Stomach smooth muscle (tissue), 2 donors: ENCODE measurements around the gene GPRC5C.
"Not testable (repeated sequence)": the region's sequence is repeated elsewhere in the genome, so short reads cannot be mapped to it uniquely, and the experiment has no call there.

Source experiments
- H3K27ac ChIP-seq: one replicate; pipeline ENCODE4 v1.7.0; 2013; ENCODE audit warnings: mild to moderate bottlenecking, low read length, inconsistent platforms
- H3K27me3 ChIP-seq, 2 donors: one replicate each; pipeline ENCODE4 v1.7.0; 2013; ENCODE audit warnings: low read length in 2 of 2; ENCODE audit not compliant: insufficient read depth in 2 of 2, control insufficient read depth in 1 of 2
- H3K36me3 ChIP-seq, 2 donors: one replicate each; pipeline ENCODE4 v1.7.0; 2013; ENCODE audit warnings: low read length in 2 of 2; ENCODE audit not compliant: control insufficient read depth in 2 of 2, insufficient read depth in 2 of 2
- H3K4me1 ChIP-seq: one replicate; pipeline ENCODE4 v1.7.0; 2013; ENCODE audit warnings: low read length; ENCODE audit not compliant: control insufficient read depth, insufficient read depth
- H3K4me3 ChIP-seq, 2 donors: one replicate each; pipeline ENCODE4 v1.7.0; 2013; ENCODE audit warnings: low read length in 2 of 2
- H3K9ac ChIP-seq, 2 donors: one replicate each; pipeline ENCODE4 v1.7.0; 2013; ENCODE audit warnings: low read length in 2 of 2, mild to moderate bottlenecking in 1 of 2
- H3K9me3 ChIP-seq, 2 donors: one replicate each; pipeline ENCODE4 v1.7.0; 2013; ENCODE audit warnings: low read length in 2 of 2; ENCODE audit not compliant: control insufficient read depth in 2 of 2
- donor health status: healthy.
- donor health status: Pancreatic carcinoma.

GPRC5C gene

DNA sequence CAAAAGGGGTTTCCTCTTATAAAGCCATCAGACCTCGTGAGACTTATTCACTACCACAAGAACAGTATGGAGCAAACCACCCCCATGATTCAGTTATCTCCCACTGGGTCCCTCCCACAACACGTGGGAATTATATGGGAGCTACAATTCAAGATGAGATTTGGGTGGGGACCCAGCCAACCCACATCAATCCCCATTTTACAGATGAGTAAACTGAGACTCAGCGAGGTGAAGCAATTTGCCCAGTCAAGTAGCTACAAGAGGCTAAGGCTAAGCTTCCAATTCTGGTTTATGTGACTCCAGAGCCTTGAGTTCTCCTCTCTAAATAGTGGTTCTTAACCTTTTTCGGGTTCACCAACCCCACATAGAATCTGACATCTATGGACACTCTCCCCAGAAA lies 43.3 kb downstream of the GPRC5C start:
- H3K36me3 ChIP-seq = no peaks in the 10 kb centered on the region
- no peak overlapping the region for H3K9ac ChIP-seq
- H3K4me3 ChIP-seq = no peak overlapping the region
- peaks cover 5 to 24% of the 10 kb centered on the region in 2 donors for H3K9me3 ChIP-seq
- no peaks in the 10 kb centered on the region for H3K4me1 ChIP-seq
- H3K27me3 ChIP-seq = peaks cover 7 to 28% of the 10 kb centered on the region in 2 donors
- no peak overlapping the region for H3K27ac ChIP-seq

DNA sequence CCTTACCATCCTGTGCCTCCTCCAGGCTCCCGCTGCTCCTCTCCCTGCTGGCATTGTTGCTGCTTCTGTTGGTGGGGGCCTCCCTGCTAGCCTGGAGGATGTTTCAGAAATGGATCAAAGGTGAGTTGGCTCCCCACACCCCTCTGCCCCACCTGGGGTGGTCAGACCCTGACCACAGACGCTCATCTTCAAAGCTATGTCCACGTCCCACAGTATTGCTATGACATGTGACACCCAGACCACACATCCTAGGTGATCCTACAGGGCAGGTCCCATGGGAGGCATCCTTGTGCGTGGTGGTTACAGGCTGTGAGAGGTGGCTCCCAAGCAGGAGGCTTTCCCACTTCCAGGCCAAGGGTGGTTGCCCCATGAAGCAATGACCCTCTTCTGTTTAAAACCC lies 45.5 kb downstream of the GPRC5C start:
- no peaks in the 10 kb centered on the region for H3K36me3 ChIP-seq
- H3K9me3 ChIP-seq = peaks cover 5 to 24% of the 10 kb centered on the region in 2 donors
- H3K27ac ChIP-seq = no peak overlapping the region
- H3K4me3 ChIP-seq = no peak overlapping the region
- H3K27me3 ChIP-seq = peaks cover 7 to 25% of the 10 kb centered on the region in 2 donors
- H3K9ac ChIP-seq = no peak overlapping the region
- H3K4me1 ChIP-seq = no peaks in the 10 kb centered on the region

GRCh38 chr17:74478420-74479100 lies 46.7 kb downstream of the GPRC5C start:
- no peaks in the 10 kb centered on the region for H3K4me1 ChIP-seq
- H3K27me3 ChIP-seq = peaks cover 7 to 27% of the 10 kb centered on the region in 2 donors
- H3K27ac ChIP-seq = no peak overlapping the region
- H3K9me3 ChIP-seq = peaks cover 5 to 24% of the 10 kb centered on the region in 2 donors
- no peak overlapping the region for H3K4me3 ChIP-seq
- no peak overlapping the region for H3K9ac ChIP-seq
- H3K36me3 ChIP-seq = no peaks in the 10 kb centered on the region

GRCh38 chr17:74480290-74480689 lies 48.4 kb downstream of the GPRC5C start:
- Histone ChIP-seq H3K27me3 (peaks cover under 1 to 20% of the 10 kb centered on the region in 2 donors), H3K36me3 (no peaks in the 10 kb centered on the region), H3K4me1 (no peaks in the 10 kb centered on the region)

DNA sequence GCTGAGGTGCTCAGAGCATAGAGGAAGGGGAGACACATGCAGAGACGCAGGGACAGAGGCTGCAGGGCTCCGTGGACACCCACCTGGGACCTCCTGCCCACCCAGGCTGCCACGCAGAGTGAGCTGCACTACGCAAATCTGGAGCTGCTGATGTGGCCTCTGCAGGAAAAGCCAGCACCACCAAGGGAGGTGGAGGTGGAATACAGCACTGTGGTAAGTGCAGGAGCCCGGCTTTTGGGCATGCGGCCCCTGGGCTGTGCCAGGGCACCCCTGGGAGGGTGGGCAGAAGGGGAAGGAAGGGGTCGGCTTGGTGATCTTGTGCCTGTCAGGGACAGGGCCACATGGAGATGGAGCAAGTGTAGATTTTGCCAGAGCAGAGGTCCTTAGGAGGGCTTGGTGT lies 49.7 kb downstream of the GPRC5C start:
- H3K27me3 ChIP-seq = peaks cover 0 to 16% of the 10 kb centered on the region in 2 donors
- H3K9ac ChIP-seq = no peak overlapping the region
- no peaks in the 10 kb centered on the region for H3K4me1 ChIP-seq
- H3K9me3 ChIP-seq = peaks cover 0 to 2% of the 10 kb centered on the region in 2 donors
- no peak overlapping the region for H3K4me3 ChIP-seq
- H3K27ac ChIP-seq = no peak overlapping the region
- H3K36me3 ChIP-seq = no peaks in the 10 kb centered on the region

More at GRCh38 chr17:74480290-74480689, 48.4 kb downstream of the GPRC5C start:
- Histone ChIP-seq H3K27ac (no peak overlapping the region), H3K9me3 (peaks cover 3 to 15% of the 10 kb centered on the region in 2 donors), H3K4me3 (no peak overlapping the region), H3K9ac (no peak overlapping the region)

DNA sequence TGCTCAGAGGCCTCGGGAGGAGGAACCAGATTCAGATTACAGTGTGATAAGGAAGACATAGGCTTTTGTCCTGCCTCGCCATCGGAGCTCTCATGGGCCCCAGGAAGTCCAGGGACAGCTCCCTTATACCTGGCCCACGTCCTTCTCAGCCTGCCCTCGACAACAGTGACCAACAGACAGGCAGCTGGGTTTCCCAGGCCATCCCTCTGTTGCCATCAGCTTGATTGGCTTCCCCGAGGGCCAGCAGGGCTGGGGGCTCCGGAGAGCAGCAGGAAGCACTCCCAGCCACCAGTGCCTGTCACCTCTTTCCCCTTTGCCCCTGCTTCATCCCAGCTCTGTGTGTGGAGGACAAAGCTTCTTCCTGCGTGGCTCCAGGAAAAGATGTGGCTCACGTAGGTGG lies 52.2 kb downstream of the GPRC5C start:
- no peaks in the 10 kb centered on the region for H3K36me3 ChIP-seq
- H3K27ac ChIP-seq = no peak overlapping the region
- H3K4me1 ChIP-seq = no peaks in the 10 kb centered on the region
- H3K9ac ChIP-seq = no peak overlapping the region
- no peaks in the 10 kb centered on the region for H3K9me3 ChIP-seq
- no peak overlapping the region for H3K4me3 ChIP-seq
- H3K27me3 ChIP-seq = peaks cover 0 to 8% of the 10 kb centered on the region in 2 donors

- Histone ChIP-seq H3K4me3 (no peak overlapping the region), H3K4me1 (no peaks in the 10 kb centered on the region), H3K9ac (no peak overlapping the region), H3K9me3 (no peaks in the 10 kb centered on the region), H3K27me3 (peaks cover 0 to 5% of the 10 kb centered on the region in 2 donors), H3K27ac (no peak overlapping the region), H3K36me3 (no peaks in the 10 kb centered on the region)
Observed at GRCh38 chr17:74485022-74485743, 53.3 kb downstream of the GPRC5C start.

DNA sequence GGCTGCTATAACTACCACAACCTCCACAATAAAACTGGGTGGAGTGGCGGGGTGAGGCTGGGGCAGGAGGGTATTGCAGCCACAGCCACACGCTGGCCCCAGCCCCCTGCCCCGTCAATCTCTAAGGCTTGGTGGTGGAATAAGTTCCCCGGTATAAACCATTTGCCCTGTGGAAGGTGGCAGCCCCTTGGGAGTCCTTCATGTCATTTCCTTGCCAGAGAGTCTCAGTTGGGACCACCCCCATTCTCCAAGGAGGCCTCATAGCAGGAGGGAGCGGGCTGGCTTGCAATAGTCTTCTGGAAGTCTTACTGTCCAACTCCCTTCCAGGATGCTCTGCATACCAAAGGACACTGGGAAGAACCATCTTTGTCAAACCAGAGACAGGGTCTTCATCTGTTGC lies 54.0 kb downstream of the GPRC5C start:
- H3K27me3 ChIP-seq = peaks cover 0 to 5% of the 10 kb centered on the region in 2 donors
- no peaks in the 10 kb centered on the region for H3K36me3 ChIP-seq
- no peak overlapping the region for H3K9ac ChIP-seq
- no peaks in the 10 kb centered on the region for H3K4me1 ChIP-seq
- no peak overlapping the region for H3K27ac ChIP-seq
- no peaks in the 10 kb centered on the region for H3K9me3 ChIP-seq
- no peak overlapping the region for H3K4me3 ChIP-seq

DNA sequence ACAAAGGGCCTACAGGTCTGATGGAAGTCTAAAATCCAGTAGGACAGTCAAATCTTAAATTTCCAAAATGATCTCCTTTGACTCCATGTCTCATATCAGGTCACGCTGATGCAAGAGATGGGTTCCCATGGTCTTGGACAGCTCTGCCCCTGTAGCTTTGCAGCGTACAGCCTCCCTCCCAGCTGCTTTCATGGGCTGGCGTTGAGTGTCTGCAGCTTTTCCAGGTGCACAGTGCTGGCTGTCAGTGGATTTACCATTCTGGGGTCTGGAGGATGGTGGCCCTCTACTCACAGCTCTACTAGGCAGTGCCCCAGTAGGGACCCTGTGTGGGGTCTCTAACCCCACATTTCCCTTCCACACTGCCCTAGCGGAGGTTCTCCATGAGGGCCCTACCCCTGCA lies 56.4 kb downstream of the GPRC5C start:
- not testable (repeated sequence) for H3K27ac ChIP-seq, H3K4me1 ChIP-seq, H3K36me3 ChIP-seq

GRCh38 chr17:74490716-74491115 lies 58.8 kb downstream of the GPRC5C start:
- H3K27me3 ChIP-seq = no peaks in the 10 kb centered on the region
- no peaks in the 10 kb centered on the region for H3K36me3 ChIP-seq
- no peak overlapping the region for H3K4me3 ChIP-seq
- no peaks in the 10 kb centered on the region for H3K4me1 ChIP-seq
- H3K9me3 ChIP-seq = no peaks in the 10 kb centered on the region
- H3K9ac ChIP-seq = no peak overlapping the region
- H3K27ac ChIP-seq = no peak overlapping the region

More for the DNA sequence above, 56.4 kb downstream of the GPRC5C start:
- not testable (repeated sequence) for H3K9ac ChIP-seq, H3K27me3 ChIP-seq, H3K4me3 ChIP-seq, H3K9me3 ChIP-seq

GRCh38 chr17:74491626-74492025 lies 59.7 kb downstream of the GPRC5C start:
- no peaks in the 10 kb centered on the region for H3K4me1 ChIP-seq
- no peak overlapping the region for H3K4me3 ChIP-seq
- no peaks in the 10 kb centered on the region for H3K36me3 ChIP-seq
- H3K9me3 ChIP-seq = no peaks in the 10 kb centered on the region
- H3K27ac ChIP-seq = no peak overlapping the region
- no peak overlapping the region for H3K9ac ChIP-seq
- peaks cover 0 to 3% of the 10 kb centered on the region in 2 donors for H3K27me3 ChIP-seq
